Gastrocnemius medialis (tissue), 4 donors: ENCODE results near the gene PLSCR4. TPM values are rescaled to one million over a fixed set of nuclear protein-coding genes. Genes with fewer than 3 reads are reported as not detected.

ENCODE experiments used
- ATAC-seq, 2 donors: fragments of 150-250 bp; one replicate each; pipeline ENCODE4 v1.9.1; 2016
- DNase-seq, 2 donors: peaks; one replicate each; pipeline ENCODE4 v3.0.0-alpha.2; 2019
- H3K27ac ChIP-seq, 4 donors: fragments of 200-600 bp; sonication (generic); 1 replicate in 1 of 4; 2 replicates in 3 of 4; pipeline ENCODE4 v1.5.1; 2016 to 2018; ENCODE audit warnings: mild to moderate bottlenecking in 2 of 4, moderate library complexity in 1 of 4
- H3K27me3 ChIP-seq, 3 donors: fragments of 200-600 bp; sonication (generic) in 2 of 3; 1 replicate in 1 of 3; 2 replicates in 2 of 3; pipeline versions ENCODE4 v1.5.1 to v1.6.0; 2016 to 2019; ENCODE audit warnings: mild to moderate bottlenecking in 1 of 3, moderate library complexity in 1 of 3
- H3K36me3 ChIP-seq, 2 donors: fragments of 200-600 bp; sonication (generic) in 1 of 2; one replicate each; pipeline ENCODE4 v1.5.1; 2017 to 2018
- H3K4me1 ChIP-seq, 2 donors: fragments of 200-600 bp; sonication (generic) in 1 of 2; one replicate each; pipeline ENCODE4 v1.5.1; 2016 to 2017; ENCODE audit warnings: mild to moderate bottlenecking in 2 of 2
- H3K4me3 ChIP-seq, 4 donors: fragments of 200-600 bp; sonication (generic) in 3 of 4; 1 replicate in 1 of 4; 2 replicates in 3 of 4; pipeline ENCODE4 v1.5.1; 2016 to 2019; ENCODE audit warnings: mild to moderate bottlenecking in 2 of 4
- H3K9me3 ChIP-seq, 3 donors: fragments of 200-600 bp; sonication (generic) in 2 of 3; 1 replicate in 1 of 3; 2 replicates in 2 of 3; pipeline ENCODE4 v1.5.1; 2016 to 2019
- POLR2A ChIP-seq, 2 donors: fragments of 450-650 bp; IDR thresholded peaks; one replicate each; pipeline ENCODE4 v1.6.1; 2017; ENCODE audit warnings: antibody characterized with exemption in 2 of 2, mild to moderate bottlenecking in 2 of 2, moderate library complexity in 2 of 2
- in situ Hi-C, 4 donors: fragments of 200-750 bp; cut with MboI; loops; one replicate each; pipeline versions ENCODE4 v1.15.0 to v1.8.0; 2017; ENCODE audit warnings: low sequenced_read_pairs in 4 of 4
- intact Hi-C: fragments of 100-400 bp; cut with DNase I; formaldehyde crosslinking; loops from one replicate; pipeline ENCODE4 v1.15.1; 2023; ENCODE audit warnings: low total_unique reads
- total RNA-seq, 4 donors: library from RNA; depleted of rRNA; stranded (reverse); fragments of >200 nt; gene quantifications; one replicate each; pipeline versions ENCODE4 v1.1.0 to v1.2.3, GENCODE V29; 2016
- TF ChIP-seq, protein P1 (sequence below), 5 experiments: fragments of 450-650 bp in 3 of 5; fragments of 200-600 bp in 2 of 5; sonication (generic) in 2 of 5; IDR thresholded peaks in 4 of 5; conservative IDR thresholded peaks in 1 of 5; 1 replicate in 4 of 5; 2 replicates in 1 of 5; pipeline ENCODE4 v1.5.1; 2016 to 2019; ENCODE audit warnings: antibody characterized with exemption in 5 of 5, mild to moderate bottlenecking in 3 of 5, moderate library complexity in 3 of 5

The PLSCR4 gene
- total RNA-seq, 4 donors from 2014 or later = 6.3 to 16.8 (median 9.5) TPM

DNA sequence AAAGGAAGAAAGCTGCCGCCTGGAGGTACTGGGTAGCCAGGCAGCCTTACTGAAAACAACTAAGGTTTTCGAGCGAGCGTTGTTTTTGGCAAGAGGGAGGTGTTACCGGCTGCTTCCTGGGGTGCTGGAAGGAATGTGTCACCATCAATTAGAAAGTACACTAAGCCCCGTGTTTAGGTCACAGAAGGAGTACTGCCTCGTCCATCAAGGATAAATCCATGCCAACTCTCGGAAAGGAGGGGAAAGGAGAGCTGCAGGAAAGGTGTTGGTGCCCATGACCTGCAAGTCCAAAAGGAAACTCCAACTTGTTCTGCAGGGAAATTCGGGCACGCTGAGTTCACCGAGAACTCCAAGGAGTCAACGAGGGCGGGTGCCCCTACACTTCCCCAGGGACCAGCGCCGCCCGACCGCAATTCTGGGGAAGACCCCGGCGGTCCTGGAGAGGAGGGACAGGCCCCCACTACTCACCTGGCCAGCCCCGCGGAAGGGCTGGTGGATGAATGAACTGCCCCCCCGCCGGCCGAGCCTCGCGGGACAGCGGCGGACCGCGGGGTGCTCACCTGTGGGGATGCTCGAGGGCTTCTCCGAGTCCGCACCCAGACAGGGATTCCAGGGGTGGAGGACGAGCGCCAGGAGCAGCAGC is 90.5 kb downstream of the PLSCR4 start:
- Histone ChIP-seq H3K27me3 (no peaks in the 10 kb centered on the region), H3K27ac (peak overlapping the region; percentile 80 to 86 (median 84)), H3K4me3 (peak overlapping the region; percentile 69 to 83 (median 75)), H3K9me3 (no peaks in the 10 kb centered on the region), H3K4me1 (peaks cover 13 to 31% of the 10 kb centered on the region in 2 donors), H3K36me3 (no peaks in the 10 kb centered on the region)
- ATAC-seq = peak; percentile 47 to 55
- in situ Hi-C loops = no loop called here
- intact Hi-C loops = no loop called here
- peak; percentile 29 to 36 for DNase-seq
- TF ChIP-seq, protein P1, sequence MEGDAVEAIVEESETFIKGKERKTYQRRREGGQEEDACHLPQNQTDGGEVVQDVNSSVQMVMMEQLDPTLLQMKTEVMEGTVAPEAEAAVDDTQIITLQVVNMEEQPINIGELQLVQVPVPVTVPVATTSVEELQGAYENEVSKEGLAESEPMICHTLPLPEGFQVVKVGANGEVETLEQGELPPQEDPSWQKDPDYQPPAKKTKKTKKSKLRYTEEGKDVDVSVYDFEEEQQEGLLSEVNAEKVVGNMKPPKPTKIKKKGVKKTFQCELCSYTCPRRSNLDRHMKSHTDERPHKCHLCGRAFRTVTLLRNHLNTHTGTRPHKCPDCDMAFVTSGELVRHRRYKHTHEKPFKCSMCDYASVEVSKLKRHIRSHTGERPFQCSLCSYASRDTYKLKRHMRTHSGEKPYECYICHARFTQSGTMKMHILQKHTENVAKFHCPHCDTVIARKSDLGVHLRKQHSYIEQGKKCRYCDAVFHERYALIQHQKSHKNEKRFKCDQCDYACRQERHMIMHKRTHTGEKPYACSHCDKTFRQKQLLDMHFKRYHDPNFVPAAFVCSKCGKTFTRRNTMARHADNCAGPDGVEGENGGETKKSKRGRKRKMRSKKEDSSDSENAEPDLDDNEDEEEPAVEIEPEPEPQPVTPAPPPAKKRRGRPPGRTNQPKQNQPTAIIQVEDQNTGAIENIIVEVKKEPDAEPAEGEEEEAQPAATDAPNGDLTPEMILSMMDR (IDR thresholded peaks at IDR 0.05 in 4 of 5, conservative IDR thresholded peaks at IDR 0.05 in 1 of 5) = peak in 4 of 5 experiments; percentile 8 to 55 (median 32)
- no peak for TF ChIP-seq POLR2A (IDR thresholded peaks at IDR 0.05)

DNA sequence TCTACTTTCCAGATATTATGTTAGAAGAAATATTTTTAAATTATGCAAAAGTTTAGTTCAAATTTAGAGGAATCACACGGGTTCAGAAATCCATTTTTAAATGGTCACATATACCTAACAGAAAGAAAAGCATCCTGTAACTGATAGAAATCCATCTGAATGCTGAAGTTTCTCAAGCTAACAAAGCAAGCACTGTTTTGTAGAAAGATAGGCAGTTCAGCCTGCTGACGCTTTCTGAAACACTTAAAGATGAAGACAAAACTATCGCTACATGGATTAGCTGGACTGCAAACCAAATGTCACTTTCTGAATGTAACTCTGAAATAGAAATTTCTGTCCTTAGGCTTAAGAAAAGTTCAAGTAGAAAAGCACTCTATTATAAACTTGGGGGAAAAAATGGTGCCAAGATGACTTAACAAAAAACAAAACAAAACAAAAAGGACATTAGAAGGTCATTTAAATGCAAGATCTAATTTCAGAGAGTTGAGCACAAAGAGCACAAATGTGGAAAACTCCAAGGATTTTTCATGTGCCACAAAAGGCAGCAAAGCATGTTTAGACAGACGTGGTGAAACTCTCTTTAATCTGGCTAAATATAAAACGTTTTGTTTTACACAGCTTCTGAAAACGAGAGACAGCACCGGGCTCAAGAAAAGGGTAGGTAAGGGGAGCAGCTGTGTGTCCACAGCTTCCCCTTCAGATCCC is 91.1 kb downstream of the PLSCR4 start:
- no peaks in the 10 kb centered on the region for H3K9me3 ChIP-seq
- H3K36me3 ChIP-seq = no peaks in the 10 kb centered on the region
- H3K4me1 ChIP-seq = peaks cover 13 to 31% of the 10 kb centered on the region in 2 donors
- H3K27ac ChIP-seq = peak overlapping the region; percentile 80 to 86 (median 84)
- in situ Hi-C loops = no loop called here
- DNase-seq (no peak), ATAC-seq (no peak)
- H3K27me3 ChIP-seq = no peaks in the 10 kb centered on the region
- peak overlapping the region; percentile 69 to 83 (median 75) for H3K4me3 ChIP-seq
- intact Hi-C loops = no loop called here
- TF ChIP-seq, protein P1 (IDR thresholded peaks at IDR 0.05 in 4 of 5, conservative IDR thresholded peaks at IDR 0.05 in 1 of 5) = no peak
- peak in 1 of 2 donors; percentile 13 for TF ChIP-seq POLR2A (IDR thresholded peaks at IDR 0.05)

DNA sequence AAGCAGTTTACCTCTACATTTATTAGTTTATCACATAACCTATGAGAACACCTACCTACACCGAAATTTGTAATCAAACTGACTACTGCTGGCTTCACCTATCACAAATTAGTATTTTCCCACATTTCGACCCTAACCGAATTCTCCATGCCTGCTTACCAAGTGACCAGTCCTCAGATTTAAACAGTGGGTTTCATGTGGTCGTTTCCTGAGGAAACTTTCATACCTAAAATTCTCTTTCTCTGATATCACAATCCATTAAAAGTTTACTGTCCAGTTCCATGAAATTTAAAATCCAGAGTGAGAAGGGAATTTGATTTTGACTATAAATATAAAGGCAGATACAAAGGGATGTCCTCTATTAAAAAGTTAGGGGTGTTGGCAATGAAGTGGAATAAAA is 91.9 kb downstream of the PLSCR4 start:
- Histone ChIP-seq H3K36me3 (no peaks in the 10 kb centered on the region), H3K4me1 (peaks cover 13 to 31% of the 10 kb centered on the region in 2 donors), H3K4me3 (peak overlapping the region in 2 of 4 donors; percentile 74 to 76), H3K9me3 (no peaks in the 10 kb centered on the region), H3K27me3 (no peaks in the 10 kb centered on the region), H3K27ac (peak overlapping the region; percentile 80 to 86 (median 84))
- ATAC-seq = no peak
- no peak for DNase-seq
- TF ChIP-seq, protein P1 (IDR thresholded peaks at IDR 0.05 in 4 of 5, conservative IDR thresholded peaks at IDR 0.05 in 1 of 5) = no peak
- TF ChIP-seq POLR2A (IDR thresholded peaks at IDR 0.05) = no peak
- in situ Hi-C loops = no loop called here
- intact Hi-C loops = no loop called here

DNA sequence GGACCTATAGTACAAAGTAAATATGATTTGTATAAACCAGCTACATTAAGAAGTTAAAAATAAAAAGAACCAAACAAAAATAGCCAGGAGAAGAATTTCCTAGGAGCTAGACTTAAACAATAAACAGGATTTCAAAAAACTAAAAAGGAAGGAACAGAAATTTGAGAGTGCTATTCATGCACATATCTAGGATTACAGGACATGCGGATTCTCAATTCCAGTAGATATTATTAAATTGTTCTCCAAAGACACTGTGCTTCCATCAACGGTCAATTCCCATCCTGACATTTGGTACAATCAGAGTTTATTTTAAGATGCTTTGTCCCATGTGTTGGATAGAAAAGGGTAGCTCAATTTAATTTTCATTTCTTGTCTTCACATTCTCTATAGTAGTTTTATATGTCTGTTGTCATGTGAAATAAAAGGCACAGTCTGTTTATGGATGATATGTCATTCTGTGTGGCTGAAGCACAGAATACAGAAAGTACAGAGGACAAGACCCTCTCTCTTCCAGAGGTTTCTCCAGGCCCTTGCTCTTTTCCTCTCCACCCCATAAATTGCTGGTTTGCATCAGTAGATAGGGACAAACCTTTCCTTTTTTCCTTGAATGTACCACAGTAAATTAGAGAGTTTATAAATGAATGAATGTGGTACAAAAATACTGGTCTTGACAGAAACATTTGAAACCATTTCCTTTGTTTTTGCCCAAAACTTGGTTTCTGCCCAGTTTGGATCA is 93.4 kb downstream of the PLSCR4 start:
- H3K9me3 ChIP-seq = no peaks in the 10 kb centered on the region
- peak overlapping the region in 1 of 4 donors; percentile 20 for H3K4me3 ChIP-seq
- no peaks in the 10 kb centered on the region for H3K27me3 ChIP-seq
- H3K27ac ChIP-seq = peak overlapping the region; percentile 80 to 86 (median 84)
- intact Hi-C loops = no loop called here
- in situ Hi-C loops = no loop called here
- H3K36me3 ChIP-seq = no peaks in the 10 kb centered on the region
- ATAC-seq (no peak), DNase-seq (no peak)
- H3K4me1 ChIP-seq = peaks cover 13 to 31% of the 10 kb centered on the region in 2 donors
- TF ChIP-seq, protein P1 (IDR thresholded peaks at IDR 0.05 in 4 of 5, conservative IDR thresholded peaks at IDR 0.05 in 1 of 5) = no peak
- no peak for TF ChIP-seq POLR2A (IDR thresholded peaks at IDR 0.05)
